T-helper 1 cell treated with Interleukin-12 subunit alpha and Interleukin-12 subunit beta and Interleukin-4 antibody, amounts not matched to agents 30 ng/mL and 1 ng/mL, for 36 hours (primary cell): ENCODE results near the gene BCL2A1. TPM values are rescaled to one million over a fixed set of nuclear protein-coding genes. Genes with fewer than 3 reads are reported as not detected.
"Not testable (repeated sequence)": the region's sequence is repeated elsewhere in the genome, so short reads cannot be mapped to it uniquely, and the experiment has no call there.

Experiments used
- intact Hi-C: fragments of 100-400 bp; cut with micrococcal nuclease; formaldehyde crosslinking; loops from one replicate; pipeline ENCODE4 v1.15.1; 2024
- total RNA-seq: library from RNA; stranded (reverse); gene quantifications from 2 replicates; pipeline ENCODE4 v1.2.3, GENCODE V29; 2022

The BCL2A1 gene
- total RNA-seq, result 31.0 and 32.8 TPM in 2 replicates

GRCh38 chr15:79970624-79971434, at the start of gene BCL2A1:
Gene BCL2A1 (minus strand): TSS chr15:79971196. CDS start chr15:79971119, 77 bp downstream.
- intact Hi-C loops, result loop anchor here (1.0 to 10.0 kb wide), 7 partner anchors 22 to 1324 kb away; partner anchors contain the start of genes FAH, MTHFS and ZFAND6

- intact Hi-C loops, result no loop called here
Measured at GRCh38 chr15:80020731-80021130, 49.7 kb upstream of the BCL2A1 start.

DNA sequence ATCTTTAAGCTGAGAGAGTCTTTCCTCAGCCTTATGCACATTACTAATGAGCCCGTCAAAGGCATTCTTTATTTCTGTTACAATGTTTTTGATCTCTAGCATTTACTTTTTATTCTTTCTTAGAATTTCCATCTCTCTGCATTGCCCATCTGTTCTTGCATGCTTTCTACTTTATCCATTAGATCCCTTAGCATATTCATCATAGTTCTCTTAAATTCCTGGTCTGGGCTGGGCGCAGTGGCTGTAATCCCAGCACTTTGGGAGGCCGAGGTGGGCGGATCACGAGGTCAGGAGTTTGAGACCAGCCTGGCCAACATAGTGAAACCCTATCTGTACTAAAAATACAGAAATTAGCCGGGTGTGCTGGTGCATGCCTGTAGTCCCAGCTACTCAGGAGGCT, 49.2 kb upstream of the BCL2A1 start:
- intact Hi-C loops, result not testable (repeated sequence)

- intact Hi-C loops, result no loop called here
Measured at GRCh38 chr15:80019168-80019745, 48.3 kb upstream of the BCL2A1 start.

GRCh38 chr15:80017139-80017538, 46.1 kb upstream of the BCL2A1 start:
- intact Hi-C loops, result not testable (repeated sequence)

- intact Hi-C loops, result not testable (repeated sequence)
Measured at GRCh38 chr15:80016506-80016905, 45.5 kb upstream of the BCL2A1 start.

DNA sequence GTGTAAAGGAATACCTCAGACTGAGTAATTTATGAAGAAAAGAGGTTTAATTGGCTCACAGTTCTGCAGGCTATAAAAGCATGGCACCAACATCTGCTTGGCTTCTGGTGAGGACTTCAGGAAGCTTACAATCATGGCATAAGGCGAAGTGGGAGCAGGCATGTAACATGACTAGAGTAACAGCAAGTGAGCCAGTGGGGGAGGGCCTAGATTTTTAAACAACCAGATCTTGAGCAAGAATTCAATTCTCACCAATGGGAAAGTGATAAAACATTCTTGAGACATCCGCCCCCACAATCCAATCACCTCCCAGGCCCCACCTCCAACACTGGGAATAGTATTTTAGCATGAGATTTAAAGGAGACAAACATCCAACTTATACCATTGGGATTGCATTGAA, 44.2 kb upstream of the BCL2A1 start:
- intact Hi-C loops, result no loop called here

DNA sequence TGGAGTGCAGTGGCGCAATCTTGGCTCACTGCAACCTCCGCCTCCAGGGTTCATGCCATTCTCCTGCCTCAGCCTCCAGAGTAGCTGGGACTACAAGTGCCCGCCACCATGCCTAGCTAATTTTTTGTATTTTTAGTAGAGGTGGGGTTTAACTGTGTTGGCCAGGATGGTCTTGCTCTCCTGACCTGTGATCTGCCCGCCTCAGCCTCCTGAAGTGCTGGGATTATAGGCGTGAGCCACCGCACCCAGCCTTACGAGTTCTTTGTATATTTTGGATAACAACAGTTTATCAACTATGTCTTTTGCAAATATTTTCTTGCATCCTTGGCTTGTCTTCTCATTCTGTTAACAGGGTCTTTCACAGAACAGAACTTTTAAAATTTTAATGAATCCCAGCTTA, 43.2 kb upstream of the BCL2A1 start:
- intact Hi-C loops, result not testable (repeated sequence)

GRCh38 chr15:80012060-80012726, 41.2 kb upstream of the BCL2A1 start:
- intact Hi-C loops, result no loop called here

DNA sequence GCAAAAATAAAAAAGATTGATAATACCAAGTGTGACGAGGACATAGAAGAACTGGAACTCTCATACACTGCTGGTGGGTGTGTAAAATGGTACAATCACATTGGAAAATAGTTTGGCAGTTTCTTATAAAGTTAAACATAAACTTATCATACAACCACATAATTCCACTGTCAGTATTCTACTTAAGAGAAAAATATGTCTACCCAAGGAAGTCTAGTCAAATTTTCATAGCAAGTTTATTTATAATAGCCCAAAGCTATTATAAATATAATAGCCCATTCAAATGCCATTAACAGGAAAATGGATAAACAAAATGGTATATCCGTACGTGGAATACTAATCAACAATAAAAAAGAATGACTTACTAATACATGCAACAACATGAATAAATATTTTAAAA, 40.6 kb upstream of the BCL2A1 start:
- intact Hi-C loops, result no loop called here

DNA sequence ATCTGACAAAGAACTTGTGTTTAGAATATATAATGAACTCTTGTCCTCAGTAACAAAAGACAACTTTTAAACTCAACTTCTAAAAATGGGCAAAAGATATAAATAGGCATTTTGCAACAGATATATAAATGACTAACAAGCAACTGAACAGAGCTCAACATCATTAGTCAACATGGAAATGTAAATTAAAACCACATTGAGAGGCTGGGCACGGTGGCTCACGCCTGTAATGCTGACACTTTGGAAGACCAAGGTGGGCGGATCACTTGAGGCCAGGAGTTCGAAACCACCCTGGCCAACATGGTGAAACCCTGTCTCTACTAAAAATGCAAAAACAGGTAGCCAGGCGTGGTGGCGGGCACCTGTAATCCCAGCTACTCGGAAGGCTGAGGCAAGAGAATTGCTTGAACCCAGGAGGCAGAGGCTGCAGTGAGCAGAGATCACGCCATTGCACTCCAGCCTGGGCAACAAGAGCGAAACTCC, 40.1 kb upstream of the BCL2A1 start:
- intact Hi-C loops, result not testable (repeated sequence)

DNA sequence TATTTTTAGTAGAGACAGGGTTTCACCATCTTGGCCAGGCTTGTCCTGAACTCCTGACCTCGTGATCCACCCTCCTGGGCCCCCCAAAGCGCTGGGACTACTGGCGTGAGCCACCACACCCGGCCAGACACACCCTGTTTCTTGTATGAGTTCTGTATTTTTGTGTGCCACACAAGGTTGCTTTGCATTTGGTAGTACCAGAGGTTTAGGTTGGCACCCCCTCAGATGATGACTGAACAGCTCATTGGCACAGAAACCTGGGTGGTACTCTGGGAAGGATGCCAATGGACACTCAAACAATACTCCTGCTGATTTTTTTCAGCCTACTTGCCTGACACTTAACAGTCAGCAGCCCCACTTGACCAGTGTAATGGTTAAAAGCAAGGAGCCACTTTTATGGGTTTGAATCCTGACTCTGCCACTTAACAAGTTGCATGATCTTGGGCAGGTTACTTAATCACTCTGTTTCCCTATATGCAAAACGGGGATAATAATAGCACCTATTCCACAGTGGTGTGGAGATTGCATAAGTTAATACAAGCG, 39.2 kb upstream of the BCL2A1 start:
- intact Hi-C loops, result no loop called here

GRCh38 chr15:80007532-80007931, 36.5 kb upstream of the BCL2A1 start:
- intact Hi-C loops, result no loop called here

DNA sequence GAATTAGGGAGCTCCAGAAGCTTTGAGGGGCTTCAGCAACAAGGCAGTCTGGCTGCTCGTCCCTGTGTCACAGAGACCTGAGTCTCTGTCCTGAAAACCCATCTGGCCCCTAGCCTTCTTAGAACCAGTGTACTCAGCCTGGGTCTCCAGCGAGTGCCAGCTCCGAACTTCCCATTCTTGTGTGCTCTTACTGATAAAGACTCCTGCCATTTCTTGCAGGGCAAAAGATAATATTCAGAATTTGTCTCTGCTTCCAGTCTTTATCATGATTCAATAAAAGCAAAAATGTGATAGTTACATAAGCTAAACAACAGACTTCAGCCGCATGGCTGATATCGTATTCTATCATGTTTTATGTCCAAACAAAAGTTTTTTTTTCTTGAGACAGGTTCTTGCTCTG, 36.0 kb upstream of the BCL2A1 start:
- intact Hi-C loops, result no loop called here

GRCh38 chr15:80003934-80004472, 33.0 kb upstream of the BCL2A1 start:
- intact Hi-C loops, result no loop called here

DNA sequence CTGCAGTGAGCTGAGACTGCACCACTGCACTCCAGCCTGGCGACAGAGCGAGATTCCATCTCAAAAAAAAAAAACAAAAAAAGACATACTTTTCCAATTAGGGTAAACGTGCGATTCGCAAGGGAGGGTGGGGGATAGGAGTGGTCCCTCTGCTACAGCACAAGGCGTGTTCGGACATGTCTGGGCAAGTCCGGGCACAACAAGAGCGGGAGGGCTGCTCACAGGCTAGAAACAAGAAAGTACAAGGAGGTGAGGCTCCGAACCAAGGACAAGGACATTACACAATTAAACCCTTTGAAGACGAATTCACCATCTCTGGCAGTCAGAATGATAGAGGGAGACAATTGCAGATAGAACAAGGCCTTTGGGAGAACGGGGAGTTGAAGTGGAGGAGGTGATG, 32.2 kb upstream of the BCL2A1 start:
- intact Hi-C loops, result no loop called here

- intact Hi-C loops, result no loop called here
Measured at GRCh38 chr15:80002267-80002666, 31.3 kb upstream of the BCL2A1 start.

GRCh38 chr15:79994615-79995014, 23.6 kb upstream of the BCL2A1 start:
- intact Hi-C loops, result loop anchor here (5.0 kb wide), 1 partner anchor 397 kb away; no protein-coding TSS in a partner anchor

DNA sequence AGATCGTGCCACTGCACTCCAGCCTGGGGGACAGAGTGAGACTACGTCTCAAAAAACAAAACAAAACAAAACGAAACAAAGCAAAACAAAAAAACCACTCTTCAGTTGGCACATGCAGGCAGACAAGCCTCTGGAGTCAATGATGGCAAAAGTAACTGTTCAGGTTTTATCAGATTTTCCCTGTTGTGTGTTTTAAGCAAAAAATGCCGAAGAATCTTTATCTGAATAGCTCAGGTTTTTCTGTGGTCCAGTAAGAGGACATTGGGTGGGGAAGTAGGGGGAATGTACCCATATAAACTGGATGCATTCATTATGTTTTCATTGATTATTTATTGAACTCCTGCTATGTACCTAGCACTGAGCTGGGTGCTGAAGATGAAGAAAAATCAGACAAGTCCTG, 20.8 kb upstream of the BCL2A1 start:
- intact Hi-C loops, result loop anchor here (5.0 kb wide), 1 partner anchor 395 kb away; no protein-coding TSS in a partner anchor

- intact Hi-C loops, result loop anchor here (5.0 kb wide), 1 partner anchor 394 kb away; no protein-coding TSS in a partner anchor
Measured at GRCh38 chr15:79990997-79991334, 20.0 kb upstream of the BCL2A1 start.

DNA sequence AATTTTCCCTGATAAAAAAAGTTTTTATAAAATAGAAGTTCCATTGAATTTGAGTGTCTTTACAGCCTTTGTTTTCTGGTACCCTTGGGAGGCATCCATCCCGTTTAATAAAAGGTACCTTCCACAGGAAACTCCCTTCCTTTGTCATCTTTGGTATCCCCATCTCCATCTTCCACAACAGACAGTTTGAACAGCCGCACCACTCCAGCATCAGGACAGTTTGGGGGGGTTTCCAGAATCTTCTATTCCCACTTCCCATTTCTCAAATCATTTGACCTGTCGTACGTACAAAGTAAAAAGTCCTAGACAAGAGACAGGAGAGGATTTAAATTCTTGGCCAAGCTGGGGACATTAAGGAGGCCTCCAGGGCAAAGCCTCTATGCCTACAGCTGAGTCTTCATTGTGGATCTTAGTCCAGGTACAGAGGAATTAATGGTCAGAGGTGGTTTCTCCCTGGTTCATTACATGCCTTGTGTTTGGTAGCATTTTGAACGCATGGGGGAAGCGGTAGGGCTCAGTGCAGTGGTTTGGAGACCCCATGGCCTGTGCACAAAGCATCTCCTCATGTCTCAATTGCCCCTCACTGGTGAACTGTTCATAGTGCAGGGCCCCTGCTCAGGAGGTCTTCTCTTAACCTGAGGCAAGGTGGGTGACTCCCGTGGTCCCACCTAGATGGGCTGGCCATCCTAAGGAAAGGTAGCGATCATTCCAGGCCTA, 19.4 kb upstream of the BCL2A1 start:
- intact Hi-C loops, result loop anchor here (5.0 kb wide), 1 partner anchor 393 kb away; no protein-coding TSS in a partner anchor
